Activated naive CD4-positive, alpha-beta T cell treated with anti-CD3 and anti-CD28 coated beads, Interleukin-2, amount 50 U/mL, for 24 hours (primary cell): ENCODE results near the gene RFESD.
"Not testable (repeated sequence)": the region's sequence is repeated elsewhere in the genome, so short reads cannot be mapped to it uniquely, and the experiment has no call there.

Experiments used
- H3K27ac Mint-ChIP-seq: one replicate; pipeline ENCODE4 v1.8.0; 2021; ENCODE audit warnings: mild to moderate bottlenecking, mixed read lengths
- H3K27me3 Mint-ChIP-seq: one replicate; pipeline ENCODE4 v1.8.0; 2021; ENCODE audit warnings: mixed read lengths
- H3K36me3 Mint-ChIP-seq: one replicate; pipeline ENCODE4 v1.8.0; 2021; ENCODE audit warnings: mixed read lengths
- H3K4me1 Mint-ChIP-seq: one replicate; pipeline ENCODE4 v1.8.0; 2021; ENCODE audit warnings: mixed read lengths
- H3K4me3 Mint-ChIP-seq: one replicate; pipeline ENCODE4 v1.8.0; 2021; ENCODE audit warnings: mild to moderate bottlenecking, mixed read lengths
- H3K9me3 Mint-ChIP-seq: one replicate; pipeline ENCODE4 v1.8.0; 2021; ENCODE audit warnings: mixed read lengths

RFESD gene

GRCh38 chr5:95644351-95645042 is 2.1 kb upstream of the RFESD start:
- peaks cover 38% of the 10 kb centered on the region for H3K4me1 Mint-ChIP-seq
- peaks cover under 1% of the 10 kb centered on the region for H3K36me3 Mint-ChIP-seq
- H3K9me3 Mint-ChIP-seq, result no peaks in the 10 kb centered on the region
- H3K27me3 Mint-ChIP-seq, result no peaks in the 10 kb centered on the region
- peak overlapping the region; percentile 3 for H3K4me3 Mint-ChIP-seq
- H3K27ac Mint-ChIP-seq, result peak overlapping the region; percentile 63

- not testable (repeated sequence) for H3K36me3 Mint-ChIP-seq, H3K27me3 Mint-ChIP-seq, H3K9me3 Mint-ChIP-seq
- Mint-ChIP-seq H3K27ac (peak overlapping the region; percentile 59), H3K4me1 (peaks cover 47% of the 10 kb centered on the region), H3K4me3 (peak overlapping the region; percentile 83)
These were observed 380 bp upstream of the RFESD start for GRCh38 chr5:95646226-95646568.

- peak overlapping the region; percentile 88 for H3K27ac Mint-ChIP-seq
- H3K9me3 Mint-ChIP-seq, result no peaks in the 10 kb centered on the region
- H3K36me3 Mint-ChIP-seq, result peaks cover 12% of the 10 kb centered on the region
- H3K4me3 Mint-ChIP-seq, result peak overlapping the region; percentile 76
- peaks cover 47% of the 10 kb centered on the region for H3K4me1 Mint-ChIP-seq
- H3K27me3 Mint-ChIP-seq, result no peaks in the 10 kb centered on the region
These were observed 1.6 kb downstream of the RFESD start for GRCh38 chr5:95647886-95648860.

DNA sequence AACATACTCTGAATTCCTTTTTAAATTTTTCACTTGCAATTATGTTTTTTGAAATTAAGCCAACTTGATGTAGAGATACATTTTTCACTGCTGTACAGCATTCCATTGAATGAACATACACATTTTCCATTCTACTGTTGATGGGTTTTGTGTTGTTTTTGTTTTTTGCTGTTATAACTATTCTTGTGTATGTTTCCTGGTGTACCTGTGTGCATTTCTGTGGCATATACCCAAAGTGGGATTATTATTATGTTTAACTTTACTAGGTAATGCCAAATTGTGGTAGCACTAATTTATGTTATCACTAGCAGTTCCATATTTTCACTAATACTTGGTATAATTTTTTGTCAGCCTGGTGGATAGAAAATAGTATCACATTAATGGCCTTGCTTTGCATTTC is 2.7 kb downstream of the RFESD start:
- peaks cover 42% of the 10 kb centered on the region for H3K4me1 Mint-ChIP-seq
- H3K4me3 Mint-ChIP-seq, result peak overlapping the region; percentile 30
- peak overlapping the region; percentile 81 for H3K27ac Mint-ChIP-seq
- no peaks in the 10 kb centered on the region for H3K9me3 Mint-ChIP-seq
- H3K36me3 Mint-ChIP-seq, result peaks cover 12% of the 10 kb centered on the region
- H3K27me3 Mint-ChIP-seq, result no peaks in the 10 kb centered on the region

DNA sequence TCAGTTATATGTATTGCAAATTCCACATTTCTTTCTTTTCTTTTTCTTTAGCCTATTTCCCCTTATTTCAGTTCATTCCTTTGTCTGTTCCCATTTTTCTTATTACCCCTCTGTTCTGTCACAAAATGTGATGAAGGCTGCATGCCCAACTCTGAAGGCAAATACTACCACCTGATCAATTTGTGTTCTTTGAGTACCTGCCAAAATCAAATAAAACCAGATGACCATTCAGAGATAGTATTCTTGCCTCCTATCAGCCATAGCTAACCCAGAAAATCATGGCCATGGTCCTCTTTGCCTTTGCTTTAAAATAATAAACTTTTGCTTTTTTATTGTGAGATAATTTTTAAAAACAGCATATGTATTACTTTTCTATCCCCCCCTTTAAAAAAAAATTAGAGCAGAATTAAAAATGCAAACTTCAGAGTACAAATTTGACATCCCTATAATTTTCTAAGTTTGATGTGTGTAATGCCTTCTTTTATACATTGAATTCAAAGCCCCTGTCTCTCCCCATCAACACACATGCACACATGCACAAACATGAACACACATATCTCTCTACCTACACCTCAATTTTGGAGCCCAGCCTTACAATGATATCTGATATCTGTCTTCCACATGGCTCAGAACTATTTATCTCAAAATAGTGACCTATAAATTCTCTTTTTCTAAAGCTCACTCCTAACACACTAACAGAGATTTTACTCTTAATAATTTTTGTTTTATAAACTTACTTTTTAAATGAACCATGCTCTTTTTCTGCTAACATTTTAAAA is 3.5 kb downstream of the RFESD start:
- peak overlapping the region; percentile 30 for H3K4me3 Mint-ChIP-seq
- H3K36me3 Mint-ChIP-seq, result peaks cover 14% of the 10 kb centered on the region
- H3K27ac Mint-ChIP-seq, result peak overlapping the region; percentile 81
- peaks cover 36% of the 10 kb centered on the region for H3K4me1 Mint-ChIP-seq
- H3K9me3 Mint-ChIP-seq, result no peaks in the 10 kb centered on the region
- no peaks in the 10 kb centered on the region for H3K27me3 Mint-ChIP-seq

DNA sequence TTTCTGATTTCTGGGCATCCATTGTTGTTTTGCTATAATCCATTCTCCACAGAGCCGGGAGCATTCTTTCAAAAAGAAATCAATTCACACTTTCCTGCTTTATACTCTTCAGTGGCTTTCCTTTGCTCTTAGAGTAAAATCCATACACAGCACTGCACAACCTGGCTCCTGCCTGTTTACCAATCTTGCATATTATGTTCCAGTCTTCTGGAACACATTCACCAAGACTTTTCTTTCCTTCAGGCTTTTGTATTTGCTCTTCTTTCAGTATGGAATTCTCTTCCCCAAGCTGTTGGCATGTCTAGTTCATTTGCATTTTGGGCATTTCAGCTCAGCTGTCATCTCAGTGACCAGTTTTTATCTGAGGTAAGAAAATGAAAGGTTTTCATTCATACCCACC is 6.3 kb downstream of the RFESD start:
- H3K27me3 Mint-ChIP-seq, result no peaks in the 10 kb centered on the region
- H3K4me3 Mint-ChIP-seq, result no peak overlapping the region
- no peak overlapping the region for H3K27ac Mint-ChIP-seq
- peaks cover 23% of the 10 kb centered on the region for H3K4me1 Mint-ChIP-seq
- H3K9me3 Mint-ChIP-seq, result no peaks in the 10 kb centered on the region
- H3K36me3 Mint-ChIP-seq, result peaks cover 17% of the 10 kb centered on the region

DNA sequence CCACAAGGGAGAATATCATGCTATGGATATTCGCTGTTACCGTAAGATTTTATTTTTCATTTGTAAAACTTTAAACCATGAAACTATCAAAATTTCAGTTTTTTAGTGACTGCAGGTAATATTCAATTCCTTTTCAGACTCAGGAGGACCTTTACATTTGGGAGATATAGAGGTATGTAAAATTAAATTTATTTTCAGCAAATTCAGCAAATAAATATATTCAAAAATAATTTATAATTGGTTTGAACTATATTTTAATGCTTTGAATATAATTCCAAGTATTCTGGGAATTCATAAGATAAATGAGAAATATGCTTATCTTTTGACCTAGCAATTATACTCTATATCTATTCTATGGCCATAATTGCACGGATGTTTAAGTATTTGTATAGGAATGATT is 7.6 kb downstream of the RFESD start:
- H3K36me3 Mint-ChIP-seq, result peaks cover 19% of the 10 kb centered on the region
- no peaks in the 10 kb centered on the region for H3K27me3 Mint-ChIP-seq
- H3K27ac Mint-ChIP-seq, result no peak overlapping the region
- H3K9me3 Mint-ChIP-seq, result no peaks in the 10 kb centered on the region
- peaks cover 12% of the 10 kb centered on the region for H3K4me1 Mint-ChIP-seq
- no peak overlapping the region for H3K4me3 Mint-ChIP-seq

DNA sequence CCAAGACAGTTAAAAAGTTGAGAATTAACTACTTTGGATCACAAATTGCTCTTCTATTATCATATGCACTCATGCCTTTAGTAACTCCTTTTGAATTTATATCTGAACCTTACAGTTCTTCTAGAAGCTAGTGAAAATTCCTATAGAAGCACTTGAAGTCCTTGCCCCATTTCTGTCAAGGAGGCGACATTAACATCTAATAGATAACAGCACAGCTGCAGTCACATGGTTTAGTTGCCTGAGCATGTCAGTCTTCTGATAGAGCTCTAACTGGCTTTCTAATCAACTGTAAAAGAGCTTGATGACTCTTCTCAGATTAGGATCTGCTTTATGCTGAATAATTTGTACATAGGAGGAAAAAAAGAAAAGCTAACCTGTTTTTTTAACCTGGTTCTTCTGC is 9.0 kb downstream of the RFESD start:
- Mint-ChIP-seq H3K9me3 (no peaks in the 10 kb centered on the region), H3K4me1 (no peaks in the 10 kb centered on the region), H3K27ac (no peak overlapping the region), H3K36me3 (peaks cover 18% of the 10 kb centered on the region), H3K27me3 (no peaks in the 10 kb centered on the region), H3K4me3 (no peak overlapping the region)

- H3K9me3 Mint-ChIP-seq, result no peaks in the 10 kb centered on the region
- H3K36me3 Mint-ChIP-seq, result peaks cover 7% of the 10 kb centered on the region
- peaks cover 5% of the 10 kb centered on the region for H3K4me1 Mint-ChIP-seq
- H3K27me3 Mint-ChIP-seq, result no peaks in the 10 kb centered on the region
- H3K4me3 Mint-ChIP-seq, result no peak overlapping the region
- H3K27ac Mint-ChIP-seq, result no peak overlapping the region
These were observed 13.5 kb downstream of the RFESD start for GRCh38 chr5:95660060-95660459.

DNA sequence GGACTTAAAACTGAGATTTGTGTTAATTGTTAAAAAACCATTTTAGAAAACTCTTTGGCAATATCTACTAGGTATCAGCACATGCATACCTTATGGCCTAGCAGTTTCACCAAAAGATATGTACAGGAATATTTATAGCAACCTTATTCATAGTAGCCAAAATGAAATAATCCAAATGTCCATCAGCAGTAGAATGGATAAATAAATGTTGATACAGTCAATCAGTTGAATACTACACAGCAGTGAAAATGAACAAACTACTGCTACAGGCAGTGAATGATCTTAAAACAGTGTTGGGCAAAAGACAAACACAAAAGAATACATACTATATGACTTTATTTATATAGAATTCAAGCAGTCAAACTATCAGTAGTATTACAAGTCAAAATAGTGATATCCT is 16.4 kb downstream of the RFESD start:
- Mint-ChIP-seq H3K27me3 (no peaks in the 10 kb centered on the region), H3K4me3 (no peak overlapping the region), H3K36me3 (peaks cover 4% of the 10 kb centered on the region), H3K9me3 (no peaks in the 10 kb centered on the region), H3K27ac (no peak overlapping the region), H3K4me1 (peaks cover 5% of the 10 kb centered on the region)

DNA sequence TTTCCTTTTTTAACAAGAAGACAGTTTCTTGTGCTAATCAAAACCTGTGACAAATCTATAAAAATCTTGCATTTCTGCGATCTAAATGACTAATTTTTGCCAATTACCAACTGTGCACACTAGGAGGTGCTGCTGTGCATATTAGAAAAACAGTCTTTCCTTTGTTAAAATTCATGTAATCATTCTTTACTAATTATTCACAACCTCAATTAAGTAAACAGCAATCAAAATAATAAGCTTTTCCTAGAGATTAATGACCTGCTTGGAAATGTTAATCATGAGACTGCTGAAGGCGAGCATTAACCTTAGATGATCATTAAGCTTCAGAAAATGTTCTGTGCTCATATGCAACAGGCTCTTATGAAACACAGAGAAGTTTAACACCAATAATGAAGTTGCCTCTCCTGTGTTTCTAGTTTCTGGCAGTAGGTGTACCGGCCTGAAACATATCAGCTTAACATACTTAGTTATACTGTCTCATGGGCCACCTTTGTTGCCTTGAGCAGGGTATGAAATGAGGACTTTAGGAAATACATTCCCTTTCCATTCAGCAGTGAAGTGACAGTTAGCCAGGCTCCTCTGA is 17.7 kb downstream of the RFESD start:
- H3K9me3 Mint-ChIP-seq, result no peaks in the 10 kb centered on the region

GRCh38 chr5:95667061-95667618 is 20.6 kb downstream of the RFESD start:
- Mint-ChIP-seq H3K27ac (no peak overlapping the region), H3K27me3 (no peaks in the 10 kb centered on the region), H3K9me3 (no peaks in the 10 kb centered on the region), H3K4me1 (peaks cover 5% of the 10 kb centered on the region), H3K4me3 (no peak overlapping the region), H3K36me3 (no peaks in the 10 kb centered on the region)

More for the DNA sequence above, 17.7 kb downstream of the RFESD start:
- no peak overlapping the region for H3K27ac Mint-ChIP-seq
- H3K27me3 Mint-ChIP-seq, result no peaks in the 10 kb centered on the region
- H3K36me3 Mint-ChIP-seq, result peaks cover under 1% of the 10 kb centered on the region
- no peak overlapping the region for H3K4me3 Mint-ChIP-seq
- H3K4me1 Mint-ChIP-seq, result peaks cover 5% of the 10 kb centered on the region

DNA sequence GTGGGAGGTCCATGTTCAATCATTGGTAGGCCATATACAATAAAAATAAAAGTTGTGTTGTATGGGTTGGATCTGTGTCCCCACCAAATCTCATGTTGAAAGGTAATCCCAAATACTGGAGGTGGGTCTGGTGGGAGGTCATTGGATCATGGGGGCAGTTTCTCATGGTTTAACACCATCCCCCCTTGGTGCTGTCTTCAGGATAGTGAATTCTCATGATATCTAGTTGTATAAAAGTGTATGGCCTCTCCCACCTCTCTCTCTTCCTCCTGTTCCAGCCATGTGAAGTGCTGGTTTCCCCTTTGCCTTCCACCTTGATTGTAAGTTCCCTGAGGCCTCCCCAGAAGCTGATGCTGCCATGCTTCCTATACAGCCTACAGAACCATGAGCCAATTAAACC is 21.1 kb downstream of the RFESD start:
- Mint-ChIP-seq H3K27ac (no peak overlapping the region), H3K9me3 (no peaks in the 10 kb centered on the region), H3K4me3 (no peak overlapping the region), H3K4me1 (peaks cover 5% of the 10 kb centered on the region), H3K27me3 (no peaks in the 10 kb centered on the region), H3K36me3 (no peaks in the 10 kb centered on the region)

DNA sequence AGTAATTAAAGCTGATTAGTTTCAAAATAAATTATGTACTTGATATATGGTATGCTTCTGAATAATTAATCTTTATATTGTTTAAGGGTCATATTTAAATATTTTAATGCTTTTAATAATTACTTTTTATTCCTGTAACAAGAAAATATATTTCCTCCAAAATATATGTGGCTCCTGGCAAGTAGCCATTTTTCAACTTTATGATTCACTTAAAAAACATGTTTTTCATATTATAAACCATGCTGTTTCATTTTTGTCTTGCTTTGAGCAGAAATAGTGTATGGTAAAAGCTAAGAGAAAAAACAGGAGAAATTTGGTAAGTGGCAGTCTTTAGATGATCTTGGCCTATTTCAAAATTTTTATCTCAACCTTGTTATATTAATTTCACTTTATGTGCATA is 21.6 kb downstream of the RFESD start:
- no peak overlapping the region for H3K27ac Mint-ChIP-seq
- H3K4me3 Mint-ChIP-seq, result no peak overlapping the region
- peaks cover 5% of the 10 kb centered on the region for H3K4me1 Mint-ChIP-seq
- H3K36me3 Mint-ChIP-seq, result no peaks in the 10 kb centered on the region
- no peaks in the 10 kb centered on the region for H3K9me3 Mint-ChIP-seq
- no peaks in the 10 kb centered on the region for H3K27me3 Mint-ChIP-seq

DNA sequence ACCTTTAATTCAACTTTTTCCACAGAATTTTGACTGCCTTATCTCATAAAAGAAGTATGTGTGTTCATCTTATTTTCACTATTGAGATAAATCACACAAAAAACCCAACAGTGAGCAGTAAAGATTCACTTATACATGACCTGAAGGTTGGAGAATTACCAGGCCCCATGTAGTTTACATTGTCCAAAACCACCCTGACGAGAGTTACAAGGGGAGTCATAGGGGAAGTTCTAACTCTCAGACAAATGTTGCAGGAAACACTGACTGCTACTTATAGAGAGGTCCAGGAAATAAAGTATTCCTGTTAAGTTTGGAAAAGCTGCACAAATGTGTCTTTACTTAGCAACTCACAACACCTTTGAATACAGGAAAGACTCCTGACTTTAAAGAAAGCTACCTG is 22.2 kb downstream of the RFESD start:
- H3K4me1 Mint-ChIP-seq, result peaks cover 5% of the 10 kb centered on the region
- H3K9me3 Mint-ChIP-seq, result no peaks in the 10 kb centered on the region
- no peak overlapping the region for H3K27ac Mint-ChIP-seq
- no peaks in the 10 kb centered on the region for H3K27me3 Mint-ChIP-seq
- H3K36me3 Mint-ChIP-seq, result no peaks in the 10 kb centered on the region
- H3K4me3 Mint-ChIP-seq, result no peak overlapping the region
